IMR-90 (cell line): Measurements from ENCODE around the gene LSM8. TPM values are rescaled to one million over a fixed set of nuclear protein-coding genes. Genes with fewer than 3 reads are reported as not detected.

Source experiments
- ATAC-seq: fragments of 200-7000 bp; cut with Tn5 transposase; 2 replicates; pipeline ENCODE4 v1.9.1; 2020; ENCODE audit warnings: low read depth, mild to moderate bottlenecking, moderate library complexity
- BruUV-seq: library from RNA; stranded (reverse); fragments of 400-500 nt; replicated peaks from 2 replicates; lab custom pipeline; 2021; lab: Mats Ljungman, UMichigan
- CTCF ChIA-PET: fragments of 300-600 bp; formaldehyde crosslinking; extraction: SDS; loops from one replicate; lab custom pipeline; 2021; ENCODE audit warnings: antibody characterized with exemption; lab: Yijun Ruan, JAX
- POLR2A ChIA-PET: fragments of 300-600 bp; sonication (Branson Sonifier 250); formaldehyde crosslinking; loops from one replicate; lab custom pipeline; 2022; ENCODE audit warnings: antibody characterized with exemption; ENCODE audit not compliant: unreplicated experiment; lab: Charles Lee
- DNase-seq: peaks from one replicate; pipeline ENCODE4 v3.0.0; 2013
- H2AFZ ChIP-seq: replicated peaks from 2 replicates; pipeline ENCODE3; 2013; ENCODE audit warnings: low read length, mild to moderate bottlenecking; ENCODE audit not compliant: poor library complexity
- H2AK5ac ChIP-seq: 2 replicates; pipeline ENCODE4 v1.6.1; 2013; ENCODE audit warnings: low read depth, low read length, inconsistent platforms
- H2AK9ac ChIP-seq: replicated peaks from 2 replicates; pipeline ENCODE3; 2013; ENCODE audit warnings: mild to moderate bottlenecking, low read depth, low read length, moderate library complexity; ENCODE audit not compliant: poor library complexity
- H2BK120ac ChIP-seq: 2 replicates; pipeline ENCODE4 v1.6.1; 2013; ENCODE audit warnings: low read depth, low read length, inconsistent platforms
- H2BK15ac ChIP-seq: 3 replicates; pipeline ENCODE4 v1.6.1; 2013; ENCODE audit warnings: low read depth, low read length, inconsistent platforms
- H2BK20ac ChIP-seq: 2 replicates; pipeline ENCODE4 v1.6.1; 2013; ENCODE audit warnings: low read depth, mild to moderate bottlenecking, inconsistent platforms, low read length, moderate library complexity
- H2BK5ac ChIP-seq: 2 replicates; pipeline ENCODE4 v1.6.1; 2013; ENCODE audit warnings: mild to moderate bottlenecking, low read depth, low read length, inconsistent platforms; ENCODE audit not compliant: poor library complexity, severe bottlenecking
- H3K14ac ChIP-seq: replicated peaks from 2 replicates; pipeline ENCODE4 v1.6.1; 2013; ENCODE audit warnings: low read depth, low read length, inconsistent platforms
- H3K18ac ChIP-seq: 2 replicates; pipeline ENCODE4 v1.6.1; 2013; ENCODE audit warnings: low read depth, low read length, control low read depth
- H3K23ac ChIP-seq: 2 replicates; pipeline ENCODE4 v1.6.1; 2013; ENCODE audit warnings: low read depth, low read length, inconsistent platforms
- H3K27ac ChIP-seq: 2 replicates; pipeline ENCODE4 v1.5.1; 2013; ENCODE audit warnings: mild to moderate bottlenecking, control low read depth, low read length; ENCODE audit not compliant: insufficient read depth
- H3K27me3 ChIP-seq: 2 replicates; pipeline ENCODE4 v1.6.1; 2013; ENCODE audit warnings: low read length; ENCODE audit not compliant: control insufficient read depth, insufficient read depth
- H3K36me3 ChIP-seq: 2 replicates; pipeline ENCODE4 v1.6.1; 2013; ENCODE audit warnings: low read length, mixed read lengths; ENCODE audit not compliant: control insufficient read depth, insufficient read depth
- H3K4ac ChIP-seq: 2 replicates; pipeline ENCODE4 v1.6.1; 2013; ENCODE audit warnings: low read depth, low read length, inconsistent platforms
- H3K4me1 ChIP-seq: 2 replicates; pipeline ENCODE4 v1.6.1; 2013; ENCODE audit warnings: low read length, mixed read lengths; ENCODE audit not compliant: control insufficient read depth, insufficient read depth
- H3K4me2 ChIP-seq: 2 replicates; pipeline ENCODE4 v1.6.1; 2013; ENCODE audit warnings: low read depth, mild to moderate bottlenecking, control low read depth, low read length, moderate library complexity
- H3K4me3 ChIP-seq: 2 replicates; pipeline ENCODE4 v1.5.1; 2013; ENCODE audit warnings: low read depth, mild to moderate bottlenecking, control low read depth, low read length, moderate library complexity; ENCODE audit not compliant: insufficient read depth
- H3K56ac ChIP-seq: 2 replicates; pipeline ENCODE4 v1.6.1; 2013; ENCODE audit warnings: low read length, inconsistent platforms; ENCODE audit not compliant: insufficient read depth; ENCODE audit errors: extremely low read depth
- H3K79me1 ChIP-seq, 2 experiments: 2 replicates each; pipeline ENCODE4 v1.6.1; 2013; ENCODE audit warnings: low read length in 2 of 2, inconsistent platforms in 1 of 2, low read depth in 1 of 2
- H3K9ac ChIP-seq: 2 replicates; pipeline ENCODE4 v1.6.1; 2013; ENCODE audit warnings: low read depth, low read length, control low read depth
- H3K9me1 ChIP-seq: 2 replicates; pipeline ENCODE4 v1.6.1; 2013; ENCODE audit warnings: low read length, inconsistent platforms; ENCODE audit not compliant: insufficient read depth
- H3K9me3 ChIP-seq: 2 replicates; pipeline ENCODE4 v1.6.1; 2013; ENCODE audit warnings: low read length; ENCODE audit not compliant: control insufficient read depth, insufficient read depth
- H4K20me1 ChIP-seq: 2 replicates; pipeline ENCODE4 v1.6.1; 2013; ENCODE audit warnings: low read length, inconsistent platforms; ENCODE audit not compliant: insufficient read depth
- H4K5ac ChIP-seq: 2 replicates; pipeline ENCODE4 v1.6.1; 2013; ENCODE audit warnings: mild to moderate bottlenecking, low read depth, low read length, control low read depth
- H4K8ac ChIP-seq, 2 experiments: 2 replicates each; pipeline ENCODE4 v1.6.1; 2013; ENCODE audit warnings: low read depth in 2 of 2, low read length in 2 of 2, control low read depth in 1 of 2, inconsistent platforms in 1 of 2
- H4K91ac ChIP-seq: 2 replicates; pipeline ENCODE4 v1.6.1; 2013; ENCODE audit warnings: low read depth, low read length, inconsistent platforms; ENCODE audit not compliant: insufficient read depth
- BHLHE40 ChIP-seq: fragments of 150-350 bp; IDR thresholded peaks from 2 replicates; pipeline ENCODE4 v1.6.1; 2016; ENCODE audit warnings: mild to moderate bottlenecking, low read depth, low read length
- CEBPB ChIP-seq: IDR thresholded peaks from 2 replicates; pipeline ENCODE4 v1.6.1; 2012; ENCODE audit warnings: low read depth, low read length, improper control_type of control experiment
- CHD1 ChIP-seq: IDR thresholded peaks from 2 replicates; pipeline ENCODE4 v1.6.1; 2012; ENCODE audit warnings: low read depth, low read length, improper control_type of control experiment
- CTCF ChIP-seq: conservative IDR thresholded peaks from 2 replicates; pipeline ENCODE4 v1.5.1; 2012; ENCODE audit warnings: mild to moderate bottlenecking, low read depth, low read length, improper control_type of control experiment
- ELK1 ChIP-seq: fragments of 150-350 bp; IDR thresholded peaks from 2 replicates; pipeline ENCODE4 v1.6.1; 2016; ENCODE audit warnings: low read depth, mild to moderate bottlenecking, low read length, moderate library complexity, borderline replicate concordance
- FOS ChIP-seq: fragments of 150-350 bp; IDR thresholded peaks from 2 replicates; pipeline ENCODE4 v1.6.1; 2016; ENCODE audit warnings: low read depth, low read length
- MAFK ChIP-seq: IDR thresholded peaks from 2 replicates; pipeline ENCODE4 v1.6.1; 2012; ENCODE audit warnings: low read depth, low read length, improper control_type of control experiment
- MXI1 ChIP-seq: IDR thresholded peaks from 2 replicates; pipeline ENCODE4 v1.6.1; 2012; ENCODE audit warnings: low read depth, mild to moderate bottlenecking, low read length, moderate library complexity, borderline replicate concordance
- NFE2L2 ChIP-seq: fragments of 150-350 bp; IDR thresholded peaks from 2 replicates; pipeline ENCODE4 v1.6.1; 2016; ENCODE audit warnings: low read depth, mild to moderate bottlenecking, low read length
- POLR2A ChIP-seq: IDR thresholded peaks from 2 replicates; pipeline ENCODE4 v1.6.1; 2012; ENCODE audit warnings: mild to moderate bottlenecking, low read depth, low read length
- RAD21 ChIP-seq: IDR thresholded peaks from 2 replicates; pipeline ENCODE4 v1.6.1; 2012; ENCODE audit warnings: low read length, improper control_type of control experiment
- RCOR1 ChIP-seq: IDR thresholded peaks from 2 replicates; pipeline ENCODE4 v1.6.1; 2012; ENCODE audit warnings: mild to moderate bottlenecking, low read length, improper control_type of control experiment; ENCODE audit not compliant: insufficient replicate concordance
- RFX5 ChIP-seq: IDR thresholded peaks from 2 replicates; pipeline ENCODE4 v1.8.0; 2012; ENCODE audit warnings: low read depth, mild to moderate bottlenecking, low read length, moderate library complexity
- SMC3 ChIP-seq: fragments of 150-350 bp; IDR thresholded peaks from 2 replicates; pipeline ENCODE4 v1.6.1; 2016; ENCODE audit warnings: low read depth, mild to moderate bottlenecking, antibody characterized with exemption, low read length, moderate library complexity
- WGBS, 2 experiments: methylation state at CpG; one replicate each; pipeline versions ENCODE4 v1.1.5 to v1.1.7; 2013; ENCODE audit warnings: missing lambda C conversion rate in 2 of 2; ENCODE audit not compliant: insufficient read length in 1 of 2; ENCODE audit errors: extremely low coverage in 2 of 2; 5-methylcytosine and 5-hydroxymethylcytosine counted together
- dilution Hi-C: fragments of 300-500 bp; cut with HindIII; formaldehyde crosslinking; loops from one replicate; pipeline ENCODE4 v1.14.3; 2018; ENCODE audit warnings: low sequenced_read_pairs; ENCODE audit not compliant: unreplicated experiment
- in situ Hi-C: fragments of 300-500 bp; cut with MboI; formaldehyde crosslinking; loops from 3 replicates; pipeline ENCODE4 v1.14.3; 2019; ENCODE audit warnings: low sequenced_read_pairs, inconsistent platforms, mixed read lengths
- intact Hi-C: fragments of 100-400 bp; cut with micrococcal nuclease; formaldehyde crosslinking; loops from 2 replicates; pipeline ENCODE4 v1.10.0; 2022
- polyA plus RNA-seq, 3 experiments: library from polyadenylated mRNA; depleted of rRNA; stranded (reverse); fragments of >200 nt; gene quantifications; 2 replicates each; pipeline ENCODE4 v1.2.3, GENCODE V29; 2012; ENCODE audit warnings: low replicate concordance in 1 of 3
- total RNA-seq: library from RNA; depleted of rRNA; stranded (reverse); fragments of >200 nt; gene quantifications from 2 replicates; pipeline ENCODE4 v1.2.3, GENCODE V29; 2012

Gene LSM8
- total and polyA plus RNA-seq, 2 of the 4 experiments (the other 2 are of a cell fraction), result 9.7 to 30.2 TPM

GRCh38 chr7:118218413-118219156 lies 34.6 kb downstream of the LSM8 start:
- Histone ChIP-seq H2BK15ac (no peak overlapping the region), H2BK5ac (no peak overlapping the region), H3K14ac (no peak overlapping the region), H4K20me1 (no peaks in the 10 kb centered on the region), H3K23ac (no peak overlapping the region), H2BK20ac (no peak overlapping the region), H4K5ac (no peak overlapping the region), H3K4me1 (no peaks in the 10 kb centered on the region), H3K36me3 (no peaks in the 10 kb centered on the region), H3K27ac (no peak overlapping the region), H3K9me3 (no peaks in the 10 kb centered on the region), H3K4ac (no peak overlapping the region), H2BK120ac (no peak overlapping the region), H3K4me2 (no peak overlapping the region), H3K9ac (no peak overlapping the region), H3K4me3 (no peak overlapping the region), H2AK5ac (no peak overlapping the region), H2AFZ (no peak overlapping the region), H4K91ac (no peak overlapping the region), H3K56ac (no peak overlapping the region), H4K8ac (no peak overlapping the region), H3K79me1 (no peaks in the 10 kb centered on the region), H3K27me3 (no peaks in the 10 kb centered on the region; the same call in 1 of the 2 replicates), H3K18ac (no peak overlapping the region), H2AK9ac (no peak overlapping the region), H3K9me1 (peaks cover 3% of the 10 kb centered on the region; the same call in 1 of the 2 replicates)
- intact Hi-C loops (no loop called here), dilution Hi-C loops (no loop called here), in situ Hi-C loops (no loop called here)
- ChIA-PET CTCF (no interaction called here), POLR2A (no interaction called here)
- ATAC-seq (no peak), DNase-seq (no peak)
- BruUV-seq, result no TSS peak
- 60% methylated on average over 2 of the region's 8 CpGs; no CpG with 5 or more reads in 1 of the 2 experiments for WGBS, 2 experiments
- TF ChIP-seq MAFK, result no peak
- no peak for TF ChIP-seq CEBPB
- no peak for TF ChIP-seq SMC3
- no peak for TF ChIP-seq RCOR1
- TF ChIP-seq NFE2L2, result no peak
- no peak for TF ChIP-seq BHLHE40
- no peak for TF ChIP-seq ELK1
- no peak for TF ChIP-seq RAD21
- TF ChIP-seq MXI1, result no peak
- no peak for TF ChIP-seq POLR2A
- TF ChIP-seq CTCF, result no peak
- TF ChIP-seq RFX5, result no peak
- TF ChIP-seq CHD1, result no peak
- no peak for TF ChIP-seq FOS
